Skeletal muscle tissue (tissue), 4 donors: ENCODE data around the gene AUTS2. TPM values are rescaled to one million over a fixed set of nuclear protein-coding genes. Genes with fewer than 3 reads are reported as not detected.

Experiments used
- H3K27ac ChIP-seq: one replicate; pipeline ENCODE4 v1.7.0; 2013; ENCODE audit warnings: mild to moderate bottlenecking, low read depth, low read length, inconsistent platforms
- H3K27me3 ChIP-seq, 3 donors: one replicate each; pipeline ENCODE4 v1.7.0; 2013; ENCODE audit warnings: low read length in 3 of 3; ENCODE audit not compliant: control insufficient read depth in 3 of 3, insufficient read depth in 3 of 3
- H3K36me3 ChIP-seq, 3 donors: one replicate each; pipeline ENCODE4 v1.7.0; 2013; ENCODE audit warnings: low read length in 3 of 3; ENCODE audit not compliant: control insufficient read depth in 3 of 3, insufficient read depth in 3 of 3
- H3K4me1 ChIP-seq, 3 donors: one replicate each; pipeline ENCODE4 v1.7.0; 2013; ENCODE audit warnings: low read length in 3 of 3, mild to moderate bottlenecking in 3 of 3; ENCODE audit not compliant: control insufficient read depth in 3 of 3, insufficient read depth in 3 of 3
- H3K4me3 ChIP-seq, 3 donors: one replicate each; pipeline ENCODE4 v1.7.0; 2013; ENCODE audit warnings: low read length in 3 of 3
- H3K9ac ChIP-seq, 3 donors: one replicate each; pipeline ENCODE4 v1.7.0; 2013; ENCODE audit warnings: low read length in 3 of 3, mild to moderate bottlenecking in 3 of 3, moderate library complexity in 2 of 3, low read depth in 1 of 3
- H3K9me3 ChIP-seq, 3 donors: one replicate each; pipeline ENCODE4 v1.7.0; 2013; ENCODE audit warnings: low read length in 3 of 3; ENCODE audit not compliant: control insufficient read depth in 3 of 3
- total RNA-seq: library from RNA; depleted of rRNA; stranded (reverse); fragments of >200 nt; gene quantifications from one replicate; pipeline ENCODE4 v1.2.3, GENCODE V29; 2014
- donor health status: Osteomylitis.

AUTS2 gene
- total RNA-seq, 1 donor from 2014 or later: 43.3 TPM

DNA sequence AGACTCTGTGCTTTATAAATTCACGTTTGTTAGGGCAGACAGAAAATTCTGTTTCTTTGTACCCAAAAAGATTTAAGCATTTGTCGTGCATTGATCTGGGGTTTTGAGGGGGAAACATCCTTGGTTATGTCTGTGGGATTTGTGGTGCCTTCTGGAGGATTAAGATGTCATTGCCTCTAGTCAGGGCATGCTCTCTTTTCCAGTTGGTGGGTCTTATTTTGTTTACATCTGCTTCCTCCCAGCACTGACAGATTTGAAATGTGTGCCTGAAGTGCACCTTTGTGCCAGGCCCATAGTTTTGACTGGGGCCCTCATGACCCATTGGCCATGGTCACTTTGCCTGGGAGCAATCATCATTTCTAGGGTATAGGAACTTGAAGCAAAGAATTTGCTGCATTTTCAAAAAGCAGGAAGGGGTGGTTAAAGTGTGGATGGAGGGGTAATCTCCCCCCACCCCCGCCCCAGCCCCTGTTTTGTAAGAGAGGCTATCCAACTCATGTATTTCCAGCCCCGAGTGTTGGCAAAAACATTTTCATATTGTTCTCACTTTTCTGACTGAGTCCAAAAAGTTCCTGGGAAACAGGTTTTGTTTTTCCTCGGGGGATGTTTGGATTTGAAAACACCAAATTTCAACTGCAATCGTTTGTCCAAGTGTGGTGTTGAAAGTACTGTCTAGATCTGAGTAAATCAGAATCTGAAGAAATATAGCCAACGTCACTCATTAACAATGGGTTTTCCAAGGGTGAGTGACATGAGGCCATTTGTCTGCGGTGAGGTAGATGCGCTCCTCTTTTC is 1145.5 kb downstream of the AUTS2 start:
- H3K27ac ChIP-seq: no peak overlapping the region

DNA sequence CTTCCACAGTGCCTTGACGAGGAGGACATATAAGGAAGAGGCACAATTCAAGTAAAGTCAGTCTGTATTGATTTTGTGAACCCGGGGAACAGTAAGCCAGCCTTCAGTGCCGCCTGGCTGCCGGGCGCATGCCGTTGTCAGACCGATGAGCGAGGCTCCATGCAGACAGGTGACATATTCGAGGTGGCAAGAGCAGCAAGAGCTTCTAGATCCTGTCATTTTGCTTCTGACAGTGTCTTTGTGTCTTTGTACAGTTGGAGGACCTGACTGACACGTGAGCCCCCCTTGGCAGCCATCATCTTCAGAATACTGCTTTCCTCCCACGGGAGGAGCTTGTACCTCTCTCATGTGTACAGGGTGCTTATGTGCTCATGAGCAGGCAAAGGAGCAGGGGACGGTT is 1146.2 kb downstream of the AUTS2 start:
- H3K4me3 ChIP-seq: no peak overlapping the region
- H3K4me1 ChIP-seq: peaks cover 4 to 9% (median 9%) of the 10 kb centered on the region in 3 donors
- H3K9me3 ChIP-seq: no peaks in the 10 kb centered on the region
- no peaks in the 10 kb centered on the region for H3K27me3 ChIP-seq
- no peak overlapping the region for H3K9ac ChIP-seq
- no peaks in the 10 kb centered on the region for H3K36me3 ChIP-seq
- no peak overlapping the region for H3K27ac ChIP-seq

More for the DNA sequence above, 1145.5 kb downstream of the AUTS2 start:
- H3K9ac ChIP-seq: no peak overlapping the region
- no peaks in the 10 kb centered on the region for H3K36me3 ChIP-seq
- H3K27me3 ChIP-seq: no peaks in the 10 kb centered on the region
- no peak overlapping the region for H3K4me3 ChIP-seq
- H3K4me1 ChIP-seq: peaks cover 4 to 10% (median 9%) of the 10 kb centered on the region in 3 donors
- no peaks in the 10 kb centered on the region for H3K9me3 ChIP-seq

DNA sequence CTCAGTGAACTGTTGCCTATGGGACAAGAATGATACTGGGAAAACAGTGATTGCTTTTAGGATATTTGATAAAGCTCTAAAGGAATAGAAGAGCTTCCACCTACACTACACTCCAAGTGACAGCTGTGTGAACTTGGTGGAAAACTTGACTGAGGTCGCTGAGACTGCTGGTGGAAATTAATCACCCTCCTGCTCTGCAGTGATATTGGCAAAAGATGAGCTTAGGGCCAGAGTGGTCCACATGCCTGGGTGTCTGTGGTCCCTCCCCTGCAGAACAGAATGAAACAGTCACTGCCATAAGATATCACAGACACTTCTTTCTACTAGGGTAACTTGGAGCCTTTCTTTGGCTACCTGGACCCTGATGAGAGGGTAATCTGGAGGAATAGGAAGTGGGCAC is 1151.6 kb downstream of the AUTS2 start:
- H3K4me3 ChIP-seq: no peak overlapping the region
- no peak overlapping the region for H3K9ac ChIP-seq

DNA sequence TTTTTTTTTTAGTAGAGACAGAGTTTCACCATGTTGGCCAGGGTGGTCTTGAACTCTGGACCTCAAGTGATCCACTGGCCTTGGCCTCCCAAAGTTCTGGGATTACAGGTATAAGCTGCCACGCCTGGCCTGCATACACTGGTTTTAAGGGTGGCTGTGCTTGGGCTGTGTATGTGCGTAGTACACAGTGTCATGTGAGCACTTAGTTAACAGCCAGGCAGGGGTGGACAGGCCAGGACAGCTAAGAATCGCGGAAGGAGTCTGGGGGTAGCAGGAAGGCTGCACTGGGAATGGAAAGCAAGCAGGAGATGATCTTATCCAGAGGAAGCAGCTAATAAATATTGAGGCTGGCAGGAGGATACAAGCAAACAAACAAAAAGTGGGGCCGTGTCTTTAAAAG is 1153.6 kb downstream of the AUTS2 start:
- H3K4me1 ChIP-seq: no peaks in the 10 kb centered on the region
- no peak overlapping the region for H3K27ac ChIP-seq
- no peaks in the 10 kb centered on the region for H3K9me3 ChIP-seq
- H3K9ac ChIP-seq: no peak overlapping the region
- no peaks in the 10 kb centered on the region for H3K27me3 ChIP-seq
- H3K36me3 ChIP-seq: no peaks in the 10 kb centered on the region
- H3K4me3 ChIP-seq: no peak overlapping the region

More for the DNA sequence above, 1151.6 kb downstream of the AUTS2 start:
- no peaks in the 10 kb centered on the region for H3K36me3 ChIP-seq
- no peaks in the 10 kb centered on the region for H3K9me3 ChIP-seq
- no peaks in the 10 kb centered on the region for H3K27me3 ChIP-seq
- H3K4me1 ChIP-seq: no peaks in the 10 kb centered on the region
- no peak overlapping the region for H3K27ac ChIP-seq

DNA sequence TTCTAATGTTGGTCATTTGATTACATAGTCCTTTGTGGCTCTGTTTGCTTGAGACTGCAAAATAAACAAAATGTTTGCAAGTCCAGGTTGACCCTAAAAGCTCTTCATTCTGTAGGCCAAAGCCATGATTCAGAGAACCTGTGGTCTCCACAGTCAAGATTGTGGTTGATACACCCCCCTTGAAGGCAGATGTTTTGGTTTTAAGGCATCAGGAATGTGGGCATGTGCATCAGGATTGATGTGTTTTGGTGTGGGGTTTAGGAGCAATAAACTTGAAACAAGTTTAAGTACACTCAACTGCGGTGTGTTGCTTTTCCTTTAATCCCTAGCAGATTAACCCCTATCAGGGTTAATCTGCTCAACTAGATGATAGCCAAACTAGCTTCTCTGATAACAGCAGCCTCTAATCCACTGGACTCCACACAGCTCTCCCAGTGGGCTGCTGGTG is 1154.5 kb downstream of the AUTS2 start:
- Histone ChIP-seq H3K4me1 (no peaks in the 10 kb centered on the region), H3K27me3 (no peaks in the 10 kb centered on the region), H3K9me3 (no peaks in the 10 kb centered on the region), H3K36me3 (no peaks in the 10 kb centered on the region), H3K4me3 (no peak overlapping the region), H3K9ac (no peak overlapping the region), H3K27ac (no peak overlapping the region)

DNA sequence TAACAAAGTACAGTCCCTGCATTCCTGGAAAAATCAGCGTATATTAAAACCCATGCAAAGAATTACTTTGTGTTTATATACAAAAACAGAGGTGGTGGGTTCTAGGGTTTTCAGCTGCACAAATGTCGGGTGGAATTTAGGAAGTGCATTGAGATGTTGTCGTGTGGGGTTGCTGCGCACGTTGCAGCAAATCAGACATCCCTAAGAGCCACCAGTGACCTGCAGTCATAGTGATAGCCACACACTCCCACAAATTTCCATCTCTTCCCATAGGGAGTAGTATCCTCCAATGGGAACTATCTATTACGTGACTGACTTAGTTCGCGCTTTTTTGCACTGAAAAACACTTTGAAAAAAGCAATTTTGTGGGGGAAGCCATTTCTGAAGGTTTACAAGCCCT is 1158.5 kb downstream of the AUTS2 start:
- no peak overlapping the region for H3K27ac ChIP-seq

DNA sequence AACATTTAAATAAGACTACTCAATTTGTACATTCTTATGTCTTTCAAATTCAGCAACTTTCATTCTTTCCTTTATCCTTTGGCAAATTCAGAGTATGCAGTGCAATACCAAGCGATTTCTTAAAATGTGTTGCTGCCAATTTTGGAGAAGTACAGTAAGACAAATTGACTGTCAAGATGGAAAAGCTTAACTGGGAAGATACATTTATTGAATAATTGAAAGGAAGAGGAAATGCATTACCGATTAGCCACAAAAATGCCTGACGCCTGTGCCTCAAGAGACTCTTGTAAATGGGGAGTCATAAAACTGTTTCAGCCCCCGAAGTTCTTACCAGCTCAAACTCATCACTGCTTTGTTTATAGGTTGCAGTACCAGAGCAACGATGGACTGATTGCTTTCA is 1160.4 kb downstream of the AUTS2 start:
- no peak overlapping the region for H3K9ac ChIP-seq
- H3K4me3 ChIP-seq: no peak overlapping the region
- H3K36me3 ChIP-seq: no peaks in the 10 kb centered on the region
- H3K27ac ChIP-seq: no peak overlapping the region
- H3K9me3 ChIP-seq: no peaks in the 10 kb centered on the region
- H3K4me1 ChIP-seq: no peaks in the 10 kb centered on the region
- no peaks in the 10 kb centered on the region for H3K27me3 ChIP-seq

More for the DNA sequence above, 1158.5 kb downstream of the AUTS2 start:
- no peaks in the 10 kb centered on the region for H3K4me1 ChIP-seq
- H3K9me3 ChIP-seq: no peaks in the 10 kb centered on the region
- no peaks in the 10 kb centered on the region for H3K27me3 ChIP-seq
- H3K4me3 ChIP-seq: no peak overlapping the region
- H3K9ac ChIP-seq: no peak overlapping the region
- H3K36me3 ChIP-seq: no peaks in the 10 kb centered on the region

DNA sequence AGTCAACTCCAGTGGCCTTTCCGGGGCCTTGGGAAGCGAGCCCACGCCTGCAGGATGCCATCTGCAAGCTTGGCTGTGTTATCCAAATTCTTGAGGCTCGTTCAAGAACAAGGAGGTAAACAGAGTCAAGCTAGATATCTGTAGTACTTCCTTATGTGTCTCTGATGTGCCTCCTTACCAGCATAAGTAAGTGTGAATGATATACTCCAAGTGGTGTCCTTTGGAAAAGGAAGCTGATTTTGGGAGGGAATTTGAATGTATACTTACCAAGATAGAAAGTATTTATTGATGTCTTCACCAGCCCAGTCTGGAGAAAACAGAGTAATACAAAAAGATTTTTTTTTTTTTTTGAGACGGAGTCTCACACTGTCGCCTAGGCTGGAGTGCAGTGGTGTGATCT is 1161.4 kb downstream of the AUTS2 start:
- no peaks in the 10 kb centered on the region for H3K4me1 ChIP-seq
- H3K4me3 ChIP-seq: no peak overlapping the region

DNA sequence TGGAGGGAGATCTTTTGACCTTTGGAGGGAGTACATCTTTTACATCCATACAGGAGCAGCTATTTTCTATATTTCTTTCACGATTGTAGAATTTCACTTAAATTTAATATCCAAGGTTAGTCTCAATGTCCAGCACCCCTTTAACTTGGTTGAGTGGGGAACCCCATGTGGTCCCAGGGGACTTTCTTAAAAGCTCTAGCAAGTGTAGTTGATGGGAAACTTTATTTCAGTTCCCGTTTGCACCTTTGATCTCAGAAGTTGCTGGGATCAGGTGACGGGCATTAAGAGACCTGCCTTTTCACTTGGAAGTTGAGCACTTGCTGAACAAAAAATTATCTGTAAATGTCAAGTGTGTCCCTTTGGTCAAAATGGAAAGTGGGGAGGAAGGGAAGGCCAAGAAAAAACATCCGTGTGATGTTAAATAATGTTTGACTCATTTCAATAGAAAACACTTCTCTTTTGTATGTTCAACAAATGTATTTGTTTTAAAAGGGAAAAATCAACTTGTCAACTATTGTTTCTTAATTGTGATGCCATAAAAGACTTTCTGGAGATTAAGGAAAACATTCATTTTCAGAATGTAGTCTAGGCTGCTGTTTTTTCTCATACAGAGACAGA is 1163.5 kb downstream of the AUTS2 start:
- H3K4me1 ChIP-seq: no peaks in the 10 kb centered on the region
- no peaks in the 10 kb centered on the region for H3K9me3 ChIP-seq
- H3K4me3 ChIP-seq: no peak overlapping the region
- no peaks in the 10 kb centered on the region for H3K27me3 ChIP-seq
- no peak overlapping the region for H3K9ac ChIP-seq
- H3K27ac ChIP-seq: no peak overlapping the region
- peaks cover 12 to 16% (median 16%) of the 10 kb centered on the region in 3 donors for H3K36me3 ChIP-seq

More for the DNA sequence above, 1161.4 kb downstream of the AUTS2 start:
- no peaks in the 10 kb centered on the region for H3K9me3 ChIP-seq
- H3K27me3 ChIP-seq: no peaks in the 10 kb centered on the region
- H3K36me3 ChIP-seq: no peaks in the 10 kb centered on the region
- no peak overlapping the region for H3K27ac ChIP-seq
- no peak overlapping the region for H3K9ac ChIP-seq

DNA sequence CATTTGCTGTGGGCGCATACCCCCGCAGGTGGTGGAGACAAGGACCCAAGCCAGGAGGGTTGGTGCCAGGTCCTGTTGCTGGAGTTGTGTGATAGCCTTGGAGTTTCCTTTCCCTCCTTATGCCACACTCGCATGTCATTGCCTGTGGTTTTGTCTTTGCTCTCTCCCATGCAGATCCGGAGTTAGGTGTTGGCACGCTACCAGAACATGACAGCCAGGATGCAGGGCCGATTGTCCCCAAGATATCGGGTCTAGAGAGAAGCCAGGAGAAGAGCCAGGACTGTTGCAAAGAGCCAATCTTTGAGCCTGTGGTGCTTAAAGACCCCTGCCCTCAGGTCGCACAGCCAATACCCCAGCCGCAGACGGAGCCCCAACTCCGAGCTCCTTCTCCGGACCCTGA is 1164.4 kb downstream of the AUTS2 start:
- Histone ChIP-seq H3K27me3 (no peaks in the 10 kb centered on the region), H3K36me3 (peaks cover 12 to 17% (median 16%) of the 10 kb centered on the region in 3 donors), H3K4me3 (no peak overlapping the region), H3K9me3 (no peaks in the 10 kb centered on the region), H3K9ac (no peak overlapping the region), H3K4me1 (no peaks in the 10 kb centered on the region), H3K27ac (no peak overlapping the region)
